ENCODE data around the gene FRMPD4. TPM values are rescaled to one million over a fixed set of nuclear protein-coding genes. Genes with fewer than 3 reads are reported as not detected.

The FRMPD4 gene
- total RNA-seq, 1 donor from 2014 or later = 0.07 TPM

- H3K4me1 Mint-ChIP-seq = no peaks in the 10 kb centered on the region
- peaks cover 14% of the 10 kb centered on the region for H3K9me3 Mint-ChIP-seq
- no peak for TF ChIP-seq CTCF (conservative IDR thresholded peaks at IDR 0.05)
- no peak overlapping the region for H3K27ac Mint-ChIP-seq (ENCODE audit: unreplicated experiment)
- no peak overlapping the region for H3K4me3 Mint-ChIP-seq
- DNase-seq (ENCODE audit: low read depth, low spot score) = no peak
- no peaks in the 10 kb centered on the region for H3K27me3 Mint-ChIP-seq (ENCODE audit: low read depth)
- no peaks in the 10 kb centered on the region for H3K36me3 Mint-ChIP-seq (ENCODE audit: low read depth)
These were observed 441.0 kb downstream of the FRMPD4 start for GRCh38 chrX:12579311-12579710.

- Mint-ChIP-seq H3K36me3 (ENCODE audit: low read depth) (no peaks in the 10 kb centered on the region), H3K4me3 (no peak overlapping the region), H3K9me3 (peaks cover 11% of the 10 kb centered on the region), H3K27ac (ENCODE audit: unreplicated experiment) (no peak overlapping the region), H3K27me3 (ENCODE audit: low read depth) (no peaks in the 10 kb centered on the region), H3K4me1 (no peaks in the 10 kb centered on the region)
- DNase-seq (ENCODE audit: low read depth, low spot score) = no peak
- no peak for TF ChIP-seq CTCF (conservative IDR thresholded peaks at IDR 0.05)
These were observed 442.3 kb downstream of the FRMPD4 start for GRCh38 chrX:12580548-12580947.

GRCh38 chrX:12581546-12581945 lies 443.3 kb downstream of the FRMPD4 start:
- no peaks in the 10 kb centered on the region for H3K27me3 Mint-ChIP-seq (ENCODE audit: low read depth)
- H3K36me3 Mint-ChIP-seq (ENCODE audit: low read depth) = no peaks in the 10 kb centered on the region
- no peak for TF ChIP-seq CTCF (conservative IDR thresholded peaks at IDR 0.05)
- no peaks in the 10 kb centered on the region for H3K4me1 Mint-ChIP-seq
- H3K4me3 Mint-ChIP-seq = no peak overlapping the region
- no peak overlapping the region for H3K27ac Mint-ChIP-seq (ENCODE audit: unreplicated experiment)
- H3K9me3 Mint-ChIP-seq = peaks cover 11% of the 10 kb centered on the region
- DNase-seq (ENCODE audit: low read depth, low spot score) = no peak

GRCh38 chrX:12582649-12583048 lies 444.4 kb downstream of the FRMPD4 start:
- no peaks in the 10 kb centered on the region for H3K4me1 Mint-ChIP-seq
- no peak for TF ChIP-seq CTCF (conservative IDR thresholded peaks at IDR 0.05)
- DNase-seq (ENCODE audit: low read depth, low spot score) = no peak
- H3K4me3 Mint-ChIP-seq = no peak overlapping the region
- H3K36me3 Mint-ChIP-seq (ENCODE audit: low read depth) = no peaks in the 10 kb centered on the region
- peaks cover 6% of the 10 kb centered on the region for H3K9me3 Mint-ChIP-seq
- H3K27ac Mint-ChIP-seq (ENCODE audit: unreplicated experiment) = no peak overlapping the region
- no peaks in the 10 kb centered on the region for H3K27me3 Mint-ChIP-seq (ENCODE audit: low read depth)

- no peaks in the 10 kb centered on the region for H3K4me1 Mint-ChIP-seq
- no peak for DNase-seq (ENCODE audit: low read depth, low spot score)
- H3K27me3 Mint-ChIP-seq (ENCODE audit: low read depth) = no peaks in the 10 kb centered on the region
- H3K36me3 Mint-ChIP-seq (ENCODE audit: low read depth) = no peaks in the 10 kb centered on the region
- no peak overlapping the region for H3K27ac Mint-ChIP-seq (ENCODE audit: unreplicated experiment)
- no peak overlapping the region for H3K4me3 Mint-ChIP-seq
- peaks cover 6% of the 10 kb centered on the region for H3K9me3 Mint-ChIP-seq
- no peak for TF ChIP-seq CTCF (conservative IDR thresholded peaks at IDR 0.05)
These were observed 445.3 kb downstream of the FRMPD4 start for GRCh38 chrX:12583543-12583942.

GRCh38 chrX:12595720-12596119 lies 457.4 kb downstream of the FRMPD4 start:
- no peak for DNase-seq (ENCODE audit: low read depth, low spot score)
- no peaks in the 10 kb centered on the region for H3K4me1 Mint-ChIP-seq
- peaks cover 3% of the 10 kb centered on the region for H3K9me3 Mint-ChIP-seq
- H3K4me3 Mint-ChIP-seq = no peak overlapping the region
- no peak for TF ChIP-seq CTCF (conservative IDR thresholded peaks at IDR 0.05)
- no peaks in the 10 kb centered on the region for H3K36me3 Mint-ChIP-seq (ENCODE audit: low read depth)
- H3K27ac Mint-ChIP-seq (ENCODE audit: unreplicated experiment) = no peak overlapping the region
- H3K27me3 Mint-ChIP-seq (ENCODE audit: low read depth) = no peaks in the 10 kb centered on the region
